Spleen (tissue), 11 donors: ENCODE measurements around the gene MAEA. TPM values are rescaled to one million over a fixed set of nuclear protein-coding genes. Genes with fewer than 3 reads are reported as not detected.
"Not testable (repeated sequence)": the region's sequence is repeated elsewhere in the genome, so short reads cannot be mapped to it uniquely, and the experiment has no call there.

Experiments
- DNase-seq: peaks from one replicate; pipeline ENCODE4 v3.0.0-alpha.2; 2020
- H3K27ac ChIP-seq, 8 donors: fragments of 200-600 bp; sonication (generic) in 7 of 8; 1 replicate in 4 of 8; 2 replicates in 4 of 8; pipeline versions ENCODE4 v1.5.0 to v1.8.0; 2016 to 2021; ENCODE audit warnings: inconsistent platforms in 4 of 8, mild to moderate bottlenecking in 4 of 8, moderate library complexity in 1 of 8
- H3K27me3 ChIP-seq, 7 donors: fragments of 200-600 bp; sonication (generic) in 6 of 7; replicated peaks in 1 of 7; 1 replicate in 4 of 7; 2 replicates in 3 of 7; pipeline versions ENCODE4 v1.5.0 to v1.8.0; 2016 to 2021; ENCODE audit warnings: inconsistent platforms in 3 of 7, mild to moderate bottlenecking in 1 of 7
- H3K36me3 ChIP-seq, 6 donors: fragments of 200-600 bp; sonication (generic) in 5 of 6; 1 replicate in 4 of 6; 2 replicates in 2 of 6; pipeline versions ENCODE4 v1.5.0 to v1.8.0; 2016 to 2021; ENCODE audit warnings: inconsistent platforms in 2 of 6
- H3K4me1 ChIP-seq, 6 donors: fragments of 200-600 bp; sonication (generic) in 5 of 6; 1 replicate in 3 of 6; 2 replicates in 3 of 6; pipeline versions ENCODE4 v1.5.0 to v1.8.0; 2016 to 2021; ENCODE audit warnings: inconsistent platforms in 3 of 6
- H3K4me3 ChIP-seq, 8 donors: fragments of 200-600 bp; sonication (generic) in 7 of 8; 1 replicate in 4 of 8; 2 replicates in 4 of 8; pipeline versions ENCODE4 v1.5.0 to v1.8.0; 2016 to 2021; ENCODE audit warnings: inconsistent platforms in 4 of 8, mild to moderate bottlenecking in 4 of 8, moderate library complexity in 2 of 8
- H3K9me3 ChIP-seq, 8 donors: fragments of 200-600 bp; sonication (generic) in 7 of 8; 1 replicate in 4 of 8; 2 replicates in 4 of 8; pipeline versions ENCODE4 v1.5.0 to v1.8.0; 2016 to 2021; ENCODE audit warnings: inconsistent platforms in 4 of 8
- CTCF ChIP-seq, 11 experiments: fragments of 200-600 bp in 7 of 11; fragments of 450-650 bp in 4 of 11; sonication (generic) in 4 of 11; IDR thresholded peaks in 8 of 11; conservative IDR thresholded peaks in 3 of 11; 1 replicate in 7 of 11; 2 replicates in 4 of 11; pipeline versions ENCODE4 v1.4.0 to v1.8.0; 2016 to 2021; ENCODE audit warnings: antibody characterized with exemption in 11 of 11, inconsistent platforms in 4 of 11, mild to moderate bottlenecking in 1 of 11
- POLR2A ChIP-seq, 3 donors: fragments of 450-650 bp; IDR thresholded peaks; one replicate each; pipeline ENCODE4 v1.5.1; 2017; ENCODE audit warnings: antibody characterized with exemption in 3 of 3, mild to moderate bottlenecking in 1 of 3
- POLR2AphosphoS5 ChIP-seq, 3 donors: sonication (generic); formaldehyde crosslinking; IDR thresholded peaks; one replicate each; pipeline ENCODE4 v1.5.1; 2017; ENCODE audit warnings: antibody characterized with exemption in 3 of 3
- WGBS, 5 donors: extraction: QIAGEN DNeasy Blood & Tissue Kit in 3 of 5; methylation state at CpG; one replicate each; pipeline versions ENCODE4 v1.1.5 to v1.1.7; 2013 to 2018; 5-methylcytosine and 5-hydroxymethylcytosine counted together
- intact Hi-C: fragments of 100-400 bp; cut with DNase I; formaldehyde crosslinking; loops from one replicate; pipeline ENCODE4 v1.15.0; 2023; ENCODE audit warnings: low total_unique reads
- polyA plus RNA-seq, 3 donors: library from polyadenylated mRNA; stranded (reverse); fragments of 200-250 nt; gene quantifications; one replicate each; pipeline ENCODE4 v1.2.1, GENCODE V29; 2013
- total RNA-seq, 7 donors: library from RNA; depleted of rRNA in 3 of 7; stranded (reverse); fragments of >200 nt in 3 of 7; fragmentation: NEBNext Ultra II Directional in 4 of 7; extraction: Animal tissue kit (Norgen Biotek cat#: 25700) in 4 of 7; gene quantifications; one replicate each; pipeline versions ENCODE4 v1.1.0 to v1.2.1, GENCODE V29; 2016 to 2021
- donor health status: healthy with polysubstance abuse.
- donor health status: DM: no; HTN: no; CAD: no; lungs with moderate emphysema.
- donor health status: DM: no; HTN: no; CAD: no.
- donor health status: Bipolar disorder and iron deficiency.
- donor health status: healthy.
- donor health status: DM: no; HTN: no; CAD: no.
- donor health status: DM: yes; HTN: yes; CAD: no.

Gene MAEA
- total and polyA plus RNA-seq, 10 donors: 46.6 to 112 (median 80.1) TPM

GRCh38 chr4:1332686-1333085 is 43.0 kb downstream of the MAEA start:
- H3K27ac ChIP-seq: peak overlapping the region in 4 of 8 donors; percentile 43 to 66 (median 61)
- peaks cover 0 to 91% (median 58%) of the 10 kb centered on the region in 6 donors for H3K36me3 ChIP-seq
- intact Hi-C loops: no loop called here
- WGBS, 5 donors: 92 to 97% (median 95%) methylated on average over 13 of the region's 13 CpGs
- DNase-seq: peak; percentile 74
- H3K27me3 ChIP-seq: no peaks in the 10 kb centered on the region
- peaks cover 0 to 62% (median 18%) of the 10 kb centered on the region in 6 donors for H3K4me1 ChIP-seq
- H3K9me3 ChIP-seq: no peaks in the 10 kb centered on the region
- H3K4me3 ChIP-seq: no peak overlapping the region
- TF ChIP-seq POLR2A (IDR thresholded peaks at IDR 0.05): no peak
- TF ChIP-seq POLR2AphosphoS5 (IDR thresholded peaks at IDR 0.05): peak in 1 of 3 donors; percentile 45

GRCh38 chr4:1333256-1333655 is 43.6 kb downstream of the MAEA start:
- Histone ChIP-seq H3K4me3 (no peak overlapping the region), H3K36me3 (peaks cover 0 to 91% (median 58%) of the 10 kb centered on the region in 6 donors), H3K9me3 (no peaks in the 10 kb centered on the region), H3K27me3 (no peaks in the 10 kb centered on the region), H3K4me1 (peaks cover 0 to 62% (median 18%) of the 10 kb centered on the region in 6 donors), H3K27ac (peak overlapping the region in 4 of 8 donors; percentile 43 to 66 (median 61))
- peak; percentile 63 for DNase-seq
- intact Hi-C loops: no loop called here
- WGBS, 5 donors: 84 to 94% (median 89%) methylated on average over 8 of the region's 8 CpGs
- TF ChIP-seq CTCF (IDR thresholded peaks at IDR 0.05 in 8 of 11, conservative IDR thresholded peaks at IDR 0.05 in 3 of 11) (no peak), POLR2AphosphoS5 (IDR thresholded peaks at IDR 0.05) (peak in 1 of 3 donors; percentile 23)

GRCh38 chr4:1333851-1334578 is 44.3 kb downstream of the MAEA start:
- DNase-seq: peak; percentile 53
- 66 to 91% (median 77%) methylated on average over 3 to 11 of the region's 12 CpGs for WGBS, 5 donors

GRCh38 chr4:1334579-1334895 is 44.8 kb downstream of the MAEA start:
- peak; percentile 54 for DNase-seq
- intact Hi-C loops: no loop called here
- Histone ChIP-seq H3K27me3 (no peaks in the 10 kb centered on the region), H3K36me3 (peaks cover 0 to 91% (median 60%) of the 10 kb centered on the region in 6 donors), H3K4me3 (no peak overlapping the region), H3K27ac (peak overlapping the region in 6 of 8 donors; percentile 14 to 83 (median 64)), H3K4me1 (peaks cover 0 to 49% (median 14%) of the 10 kb centered on the region in 6 donors), H3K9me3 (no peaks in the 10 kb centered on the region)
- TF ChIP-seq POLR2AphosphoS5 (IDR thresholded peaks at IDR 0.05): no peak
- no peak for TF ChIP-seq POLR2A (IDR thresholded peaks at IDR 0.05)
- TF ChIP-seq CTCF (IDR thresholded peaks at IDR 0.05 in 8 of 11, conservative IDR thresholded peaks at IDR 0.05 in 3 of 11): no peak
- WGBS, 5 donors: 90 to 95% (median 93%) methylated on average over 3 to 6 of the region's 6 CpGs

More at GRCh38 chr4:1333851-1334578, 44.3 kb downstream of the MAEA start:
- peaks cover 0 to 91% (median 58%) of the 10 kb centered on the region in 6 donors for H3K36me3 ChIP-seq
- H3K27ac ChIP-seq: peak overlapping the region in 6 of 8 donors; percentile 14 to 83 (median 64)
- intact Hi-C loops, H3K9me3 ChIP-seq, H3K4me3 ChIP-seq, H3K27me3 ChIP-seq: not testable (repeated sequence)
- H3K4me1 ChIP-seq: peaks cover 0 to 54% (median 17%) of the 10 kb centered on the region in 6 donors

- H3K27me3 ChIP-seq, H3K9me3 ChIP-seq, DNase-seq, H3K4me3 ChIP-seq, intact Hi-C loops: not testable (repeated sequence)
- peaks cover 0 to 91% (median 66%) of the 10 kb centered on the region in 6 donors for H3K36me3 ChIP-seq
- H3K27ac ChIP-seq: peak overlapping the region in 7 of 8 donors; percentile 11 to 83 (median 64)
- H3K4me1 ChIP-seq: peaks cover 0 to 41% (median 11%) of the 10 kb centered on the region in 6 donors
- 42 to 76% (median 51%) methylated on average over 4 of the region's 4 CpGs for WGBS, 5 donors
Observed at GRCh38 chr4:1335193-1335883, 45.6 kb downstream of the MAEA start.
